Right atrium auricular region (tissue), 2 donors: ENCODE data around the gene C1orf198. TPM values are rescaled to one million over a fixed set of nuclear protein-coding genes. Genes with fewer than 3 reads are reported as not detected.
A peak's percentile ranks its signal among the peaks of the same experiment; 100 is the strongest.

Experiments
- DNase-seq: peaks from one replicate; pipeline ENCODE4 v3.0.0-alpha.2; 2019; ENCODE audit warnings: low spot score
- H3K27ac ChIP-seq, 2 donors: fragments of 200-600 bp; sonication (generic); 1 replicate in 1 of 2; 2 replicates in 1 of 2; pipeline ENCODE4 v1.5.1; 2016 to 2019
- H3K27me3 ChIP-seq, 2 donors: fragments of 200-600 bp; sonication (generic); one replicate each; pipeline versions ENCODE4 v1.5.1 to v1.6.0; 2017 to 2019
- H3K36me3 ChIP-seq: fragments of 200-600 bp; sonication (generic); one replicate; pipeline ENCODE4 v1.5.1; 2016
- H3K4me1 ChIP-seq, 2 donors: fragments of 200-600 bp; sonication (generic); one replicate each; pipeline versions ENCODE4 v1.5.1 to v1.6.0; 2017 to 2019
- H3K4me3 ChIP-seq, 2 donors: fragments of 200-600 bp; sonication (generic); 1 replicate in 1 of 2; 2 replicates in 1 of 2; pipeline ENCODE4 v1.5.1; 2017 to 2019; ENCODE audit warnings: mild to moderate bottlenecking in 1 of 2, moderate library complexity in 1 of 2
- H3K9me3 ChIP-seq, 2 donors: fragments of 200-600 bp; sonication (generic); one replicate each; pipeline ENCODE4 v1.5.1; 2019
- total RNA-seq, 2 donors: library from RNA; depleted of rRNA; stranded (reverse); fragments of >200 nt; gene quantifications; one replicate each; pipeline ENCODE4 v1.1.0, GENCODE V29; 2016
- TF ChIP-seq, protein P1 (sequence below), 2 donors: fragments of 200-600 bp; sonication (generic); IDR thresholded peaks; one replicate each; pipeline ENCODE4 v1.5.1; 2019; ENCODE audit warnings: antibody characterized with exemption in 2 of 2

Gene C1orf198
- total RNA-seq, 2 donors from 2014 or later = 86.1 to 115 TPM

DNA sequence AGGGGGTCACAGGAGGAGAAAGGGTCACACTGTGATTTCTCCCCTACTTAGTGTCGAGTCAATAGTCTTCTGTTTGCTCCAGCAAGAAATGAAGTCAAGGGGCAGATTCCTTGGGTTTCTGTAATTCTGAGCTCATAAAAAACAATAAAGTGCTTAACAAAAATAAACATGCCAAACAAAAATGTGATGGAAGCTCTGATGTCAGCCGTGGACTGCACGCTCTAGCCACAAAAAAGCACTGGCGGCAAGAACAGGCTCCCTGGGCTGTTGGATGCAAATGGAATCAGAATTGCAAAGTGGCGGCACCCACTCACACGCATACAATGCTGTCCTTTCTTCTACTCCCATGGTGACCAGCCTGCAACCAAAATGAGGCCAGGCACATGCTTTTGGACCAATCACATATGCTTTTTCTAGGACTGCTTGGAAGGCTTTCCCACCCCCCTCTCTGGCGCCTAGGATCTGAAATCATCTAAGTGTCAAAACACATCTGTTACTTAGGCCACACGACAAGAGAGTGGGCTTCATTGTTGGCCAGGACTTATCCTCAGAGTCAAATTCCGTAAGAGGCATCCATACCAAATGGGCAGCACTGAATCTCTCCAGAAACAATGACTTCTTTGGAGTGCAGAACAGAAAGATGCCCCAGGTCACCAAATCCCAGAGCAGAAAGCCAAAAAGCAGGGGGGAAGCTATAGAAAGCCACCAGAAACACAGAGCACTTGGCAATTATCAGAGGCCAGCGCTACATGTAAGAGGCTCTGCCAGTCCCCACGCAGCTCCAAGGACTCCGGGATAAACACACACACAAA is 9.2 kb downstream of the C1orf198 start:
- TF ChIP-seq, protein P1, sequence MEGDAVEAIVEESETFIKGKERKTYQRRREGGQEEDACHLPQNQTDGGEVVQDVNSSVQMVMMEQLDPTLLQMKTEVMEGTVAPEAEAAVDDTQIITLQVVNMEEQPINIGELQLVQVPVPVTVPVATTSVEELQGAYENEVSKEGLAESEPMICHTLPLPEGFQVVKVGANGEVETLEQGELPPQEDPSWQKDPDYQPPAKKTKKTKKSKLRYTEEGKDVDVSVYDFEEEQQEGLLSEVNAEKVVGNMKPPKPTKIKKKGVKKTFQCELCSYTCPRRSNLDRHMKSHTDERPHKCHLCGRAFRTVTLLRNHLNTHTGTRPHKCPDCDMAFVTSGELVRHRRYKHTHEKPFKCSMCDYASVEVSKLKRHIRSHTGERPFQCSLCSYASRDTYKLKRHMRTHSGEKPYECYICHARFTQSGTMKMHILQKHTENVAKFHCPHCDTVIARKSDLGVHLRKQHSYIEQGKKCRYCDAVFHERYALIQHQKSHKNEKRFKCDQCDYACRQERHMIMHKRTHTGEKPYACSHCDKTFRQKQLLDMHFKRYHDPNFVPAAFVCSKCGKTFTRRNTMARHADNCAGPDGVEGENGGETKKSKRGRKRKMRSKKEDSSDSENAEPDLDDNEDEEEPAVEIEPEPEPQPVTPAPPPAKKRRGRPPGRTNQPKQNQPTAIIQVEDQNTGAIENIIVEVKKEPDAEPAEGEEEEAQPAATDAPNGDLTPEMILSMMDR (IDR thresholded peaks at IDR 0.05) = no peak
- no peak overlapping the region for H3K4me3 ChIP-seq
- no peaks in the 10 kb centered on the region for H3K9me3 ChIP-seq
- no peak for DNase-seq
- H3K27ac ChIP-seq = peak overlapping the region; percentile 55 to 95
- no peaks in the 10 kb centered on the region for H3K27me3 ChIP-seq
- peaks cover 12% of the 10 kb centered on the region for H3K36me3 ChIP-seq
- peaks cover 0 to 92% of the 10 kb centered on the region in 2 donors for H3K4me1 ChIP-seq

DNA sequence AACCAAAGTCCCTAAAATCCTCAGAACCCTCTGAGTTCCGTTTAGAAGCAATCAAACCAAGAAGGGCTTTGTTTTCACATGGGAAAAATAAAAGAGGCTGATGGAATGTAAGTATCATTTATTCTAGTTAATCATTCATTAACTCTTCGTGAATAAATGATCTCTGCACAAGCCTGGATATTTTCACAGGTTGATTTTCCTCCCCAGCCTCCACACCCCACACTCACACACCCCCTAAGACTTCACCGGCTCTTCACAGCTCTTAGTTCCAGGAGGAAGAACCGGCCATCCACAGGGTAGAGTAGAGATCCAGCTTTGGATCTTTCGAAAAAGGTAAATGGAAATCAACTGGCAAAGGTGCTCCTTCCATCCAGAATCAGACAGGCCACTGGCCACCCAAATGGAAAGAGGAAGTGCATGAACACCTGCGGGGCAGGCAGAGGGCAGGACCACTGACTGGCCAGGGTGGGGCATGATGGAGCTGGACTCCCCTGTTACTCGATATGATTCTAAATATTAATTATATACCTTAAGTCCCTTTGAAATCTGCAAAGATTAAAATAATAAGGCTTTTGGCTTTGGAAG is 10.0 kb downstream of the C1orf198 start:
- DNase-seq = no peak
- Histone ChIP-seq H3K4me1 (peaks cover 0 to 92% of the 10 kb centered on the region in 2 donors), H3K4me3 (no peak overlapping the region)

DNA sequence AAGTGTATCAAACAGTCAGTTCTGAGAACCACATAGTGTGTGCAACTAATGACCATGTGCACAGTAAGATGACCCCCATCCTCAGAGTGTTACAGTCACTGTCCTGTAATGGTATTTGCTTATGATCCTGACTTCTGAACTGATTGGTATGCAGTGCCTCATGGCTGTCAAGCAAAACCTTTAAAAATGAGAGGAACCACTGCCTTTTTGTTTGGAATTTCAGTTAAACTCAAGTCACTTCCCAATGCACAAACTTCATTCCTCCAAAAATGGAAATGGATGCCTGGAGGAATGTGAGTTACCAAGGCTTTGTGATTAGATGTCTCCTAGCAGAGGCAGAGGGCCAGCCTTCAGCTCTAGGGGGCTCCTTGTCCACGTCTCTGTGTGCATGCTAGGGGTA is 10.5 kb downstream of the C1orf198 start:
- Histone ChIP-seq H3K4me1 (peaks cover 0 to 88% of the 10 kb centered on the region in 2 donors), H3K4me3 (no peak overlapping the region), H3K27me3 (no peaks in the 10 kb centered on the region), H3K36me3 (peaks cover 21% of the 10 kb centered on the region), H3K27ac (peak overlapping the region; percentile 55 to 95), H3K9me3 (no peaks in the 10 kb centered on the region)
- no peak for DNase-seq
- TF ChIP-seq, protein P1 (IDR thresholded peaks at IDR 0.05) = no peak

More for the DNA sequence above, 10.0 kb downstream of the C1orf198 start:
- peaks cover 16% of the 10 kb centered on the region for H3K36me3 ChIP-seq
- TF ChIP-seq, protein P1 (IDR thresholded peaks at IDR 0.05) = no peak
- no peaks in the 10 kb centered on the region for H3K27me3 ChIP-seq
- H3K9me3 ChIP-seq = no peaks in the 10 kb centered on the region
- peak overlapping the region; percentile 55 to 95 for H3K27ac ChIP-seq

DNA sequence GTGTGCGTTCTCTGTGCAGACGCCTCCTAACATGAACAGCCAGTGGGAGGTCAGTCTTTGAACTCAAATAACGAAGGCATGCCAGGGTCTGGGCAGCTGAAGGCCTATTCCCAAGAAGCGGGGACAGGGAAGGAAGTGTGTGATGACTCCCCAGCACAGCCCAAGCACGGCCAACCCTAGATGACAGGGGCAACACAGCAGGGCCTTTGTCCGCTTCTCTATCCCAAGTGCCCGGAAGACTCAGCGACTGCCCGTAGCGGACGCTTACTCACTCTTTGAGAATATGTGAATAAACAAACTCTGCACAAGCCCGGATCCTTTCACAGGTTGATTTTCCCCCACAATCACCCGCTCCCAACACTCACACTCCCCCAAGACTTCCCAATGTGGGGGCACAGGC is 11.2 kb downstream of the C1orf198 start:
- Histone ChIP-seq H3K27ac (peak overlapping the region; percentile 47 to 95), H3K4me1 (peaks cover 0 to 81% of the 10 kb centered on the region in 2 donors), H3K9me3 (no peaks in the 10 kb centered on the region), H3K4me3 (no peak overlapping the region), H3K27me3 (no peaks in the 10 kb centered on the region), H3K36me3 (peaks cover 28% of the 10 kb centered on the region)
- TF ChIP-seq, protein P1 (IDR thresholded peaks at IDR 0.05) = no peak
- DNase-seq = no peak

DNA sequence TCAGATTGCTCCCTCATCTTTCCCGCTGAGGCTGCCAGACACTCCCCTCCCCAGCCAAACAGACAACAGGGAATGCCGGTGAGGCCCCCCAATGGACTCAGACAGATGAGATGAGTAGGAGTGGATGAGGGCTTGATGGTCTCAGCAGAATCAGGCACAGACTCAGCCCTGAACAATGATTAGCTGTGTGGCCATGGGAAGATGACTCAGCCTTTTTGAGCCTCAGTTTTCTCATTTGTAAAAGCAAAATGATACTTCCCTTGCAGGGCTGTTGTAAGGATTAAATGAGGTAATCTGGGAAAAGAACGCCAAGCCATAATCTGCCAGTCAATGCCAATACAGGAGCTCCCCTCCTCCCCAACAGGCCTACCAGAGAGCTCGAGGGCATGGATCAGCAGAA is 12.4 kb downstream of the C1orf198 start:
- peaks cover 30% of the 10 kb centered on the region for H3K36me3 ChIP-seq
- TF ChIP-seq, protein P1 (IDR thresholded peaks at IDR 0.05) = no peak
- no peak for DNase-seq
- peak overlapping the region; percentile 1 to 95 for H3K27ac ChIP-seq
- no peaks in the 10 kb centered on the region for H3K9me3 ChIP-seq
- peaks cover 0 to 78% of the 10 kb centered on the region in 2 donors for H3K4me1 ChIP-seq
- no peaks in the 10 kb centered on the region for H3K27me3 ChIP-seq
- no peak overlapping the region for H3K4me3 ChIP-seq
